GM12873 (cell line): ENCODE results near the gene GAL3ST1.

Experiments
- CTCF ChIP-seq: IDR thresholded peaks from 2 replicates; pipeline ENCODE4 v1.5.1; 2012; ENCODE audit warnings: low read depth, mild to moderate bottlenecking, moderate library complexity, low read length, control low read depth; ENCODE audit not compliant: insufficient read depth; ENCODE audit errors: missing control alignments

The GAL3ST1 gene

DNA sequence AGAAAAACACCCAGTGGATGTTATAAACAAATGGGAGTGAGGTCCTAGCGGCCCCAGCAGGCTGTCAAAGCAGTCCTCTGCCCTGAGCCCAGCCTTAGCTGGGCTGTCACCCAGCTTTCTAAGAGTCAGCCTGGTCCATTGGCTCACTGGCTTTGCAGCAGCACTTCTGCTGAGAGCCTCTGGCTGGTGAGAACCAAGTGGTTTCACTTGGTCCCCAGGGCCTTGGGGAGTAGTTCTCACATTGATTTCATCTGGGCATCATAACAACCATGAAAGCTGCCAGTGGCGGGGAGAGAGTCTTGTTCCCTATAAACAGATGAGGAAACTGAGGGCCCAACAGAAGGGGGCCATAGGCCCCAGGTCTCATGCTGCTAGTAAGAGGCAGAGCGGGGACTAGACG, 39.3 kb downstream of the GAL3ST1 start:
- no peak for TF ChIP-seq CTCF

DNA sequence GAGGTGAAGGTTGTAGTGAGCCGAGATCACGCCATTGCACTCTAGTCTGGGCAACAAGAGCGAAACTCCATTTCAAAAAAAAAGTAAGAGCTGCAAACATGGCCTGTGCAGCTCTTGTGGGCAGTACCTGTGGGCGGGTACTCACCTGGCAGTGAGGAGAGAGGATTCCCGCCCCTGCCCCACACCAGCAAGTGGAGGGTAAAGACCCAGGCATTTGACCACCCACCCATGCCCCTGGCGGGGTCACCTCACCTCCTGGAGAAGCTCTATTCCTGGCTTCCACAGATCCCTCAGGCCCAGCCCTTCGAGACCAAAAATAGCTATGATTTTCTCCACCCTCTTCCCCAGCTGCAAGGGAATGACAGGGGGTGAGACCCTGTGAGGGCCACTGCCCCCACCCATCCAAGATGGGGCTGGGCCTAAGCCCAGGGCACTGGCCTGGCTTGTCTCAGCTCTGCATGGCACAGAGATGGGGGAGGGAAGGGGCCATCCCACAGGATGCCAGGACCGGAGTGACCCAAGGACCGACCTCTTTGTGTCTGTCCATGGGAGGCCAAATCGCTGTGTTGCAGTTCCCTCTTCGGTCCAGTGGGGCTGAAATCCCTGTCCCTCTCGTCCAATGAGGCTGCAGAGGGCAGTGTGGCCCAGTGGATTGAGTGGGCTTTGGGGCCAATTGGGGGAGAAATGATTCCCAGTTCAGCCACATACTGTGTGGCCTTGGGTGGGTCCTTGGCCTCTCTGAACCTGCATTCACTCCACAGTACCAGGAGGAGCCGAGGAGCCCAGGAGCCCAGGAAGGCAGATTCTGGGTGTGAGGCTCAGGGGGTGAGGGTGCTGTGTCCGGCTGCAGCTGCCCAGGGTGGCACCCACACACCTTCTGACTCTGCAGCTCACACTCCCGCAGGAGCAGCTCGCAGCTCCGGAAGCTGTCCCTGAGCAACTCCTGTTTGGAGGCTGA, 42.5 kb downstream of the GAL3ST1 start:
- TF ChIP-seq CTCF = no peak

GRCh38 chr22:30526656-30527055, 47.8 kb downstream of the GAL3ST1 start:
- no peak for TF ChIP-seq CTCF

DNA sequence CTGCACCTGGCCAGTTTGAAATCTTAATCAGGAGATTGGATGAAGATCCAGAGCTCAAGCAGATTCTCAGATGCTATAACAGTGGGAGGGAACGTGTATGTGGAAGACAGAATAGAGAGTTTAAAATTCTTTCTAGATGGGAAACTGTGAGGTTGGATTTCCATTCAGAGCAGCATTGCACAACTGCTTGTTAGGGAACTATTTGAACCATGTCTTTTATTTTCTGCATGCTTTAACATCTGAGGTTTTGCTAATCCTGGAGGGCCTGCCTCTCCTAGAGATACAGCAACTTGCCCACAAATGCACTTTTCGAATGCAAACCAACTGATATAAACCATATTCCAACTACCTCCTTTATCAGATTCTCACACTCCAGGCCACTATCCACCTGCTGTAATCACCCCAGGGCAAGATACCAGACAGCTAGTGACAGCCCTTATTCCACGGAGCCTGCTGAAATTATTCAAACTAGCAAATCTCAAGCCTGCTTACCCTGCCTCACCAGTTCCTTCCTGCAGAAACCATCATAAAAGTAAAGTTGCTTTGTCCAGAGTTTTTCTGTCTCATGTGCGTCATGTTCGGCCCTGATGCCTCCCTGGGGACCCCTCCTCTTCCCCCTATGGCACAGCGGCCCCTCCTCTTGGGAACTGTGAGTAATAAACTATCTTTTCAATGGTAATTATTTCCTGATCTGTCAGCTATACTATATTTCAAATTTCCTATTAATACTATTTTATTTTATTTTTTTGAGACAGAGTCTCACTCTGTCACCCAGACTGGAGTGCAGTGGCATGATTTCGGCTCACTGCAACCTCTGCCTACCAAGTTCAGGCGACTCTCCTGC, 50.6 kb downstream of the GAL3ST1 start:
- no peak for TF ChIP-seq CTCF

DNA sequence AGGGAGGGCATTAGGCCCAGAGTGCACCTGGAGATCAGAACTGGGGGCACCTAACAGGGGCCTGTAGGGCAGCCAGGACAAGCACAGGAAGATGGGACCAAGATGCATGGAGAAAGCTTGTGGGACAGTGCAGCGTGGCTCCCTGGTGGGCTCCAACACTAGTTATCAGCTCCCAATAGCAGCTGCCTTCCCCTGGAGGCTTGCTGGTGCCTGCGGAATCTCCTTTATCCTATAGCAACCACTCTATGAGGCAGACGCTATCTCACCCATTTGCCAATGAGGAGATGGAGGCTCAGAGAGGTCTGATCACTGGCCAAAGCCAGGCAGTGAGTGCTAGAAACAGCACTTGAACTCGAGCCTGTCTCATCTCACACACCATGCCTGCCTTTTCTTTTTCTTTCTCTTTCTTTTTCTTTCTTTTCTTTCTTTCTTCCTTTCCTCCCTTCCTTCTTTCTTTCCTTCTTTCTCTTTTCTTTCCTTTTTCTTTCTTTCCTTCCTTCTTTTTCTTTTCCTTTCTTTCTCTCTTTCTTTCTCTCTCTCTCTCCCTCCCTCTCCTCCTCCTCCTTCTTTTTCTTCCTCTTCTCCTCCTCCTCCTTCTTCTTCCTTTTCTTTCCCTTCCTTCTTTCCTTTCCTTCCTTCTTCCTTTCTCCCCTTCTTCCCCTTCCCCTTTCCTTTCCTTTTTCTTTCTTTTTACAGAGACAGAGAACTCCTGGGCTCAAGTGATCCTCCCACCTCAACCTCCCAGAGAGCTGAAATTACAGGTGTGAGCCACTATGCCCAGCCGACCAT, 52.9 kb downstream of the GAL3ST1 start:
- TF ChIP-seq CTCF = no peak

DNA sequence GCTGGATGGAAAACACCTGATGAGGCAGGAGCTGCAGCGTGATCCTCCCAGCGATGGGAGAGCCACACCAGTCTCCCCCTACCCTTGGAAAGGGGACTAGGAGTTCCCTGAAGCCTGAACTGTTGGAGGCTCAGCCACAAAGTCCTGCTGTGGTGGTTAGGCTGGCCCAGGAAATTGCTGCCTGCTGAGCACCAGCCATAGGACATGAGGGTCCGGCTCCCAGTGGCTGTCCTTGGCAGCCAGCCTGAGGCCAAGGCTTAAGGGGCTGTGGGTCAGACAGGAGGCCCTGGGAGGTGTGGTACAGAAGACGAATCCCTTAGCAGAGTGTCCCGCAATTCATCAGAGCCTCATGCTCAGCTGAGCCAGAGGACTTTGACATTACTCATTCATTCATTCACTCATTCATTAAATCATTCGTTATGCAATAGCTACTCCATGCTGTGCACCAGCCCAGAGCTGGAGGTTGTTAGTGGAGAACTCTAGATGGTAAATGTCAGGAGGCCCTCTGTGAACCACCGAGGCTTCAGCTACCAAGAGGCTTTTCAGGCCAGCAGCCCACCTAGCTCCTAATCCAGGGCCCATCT, 54.5 kb downstream of the GAL3ST1 start:
- TF ChIP-seq CTCF = no peak
